ENCODE data around the gene SEZ6.
A peak's percentile ranks its signal among the peaks of the same experiment; 100 is the strongest.

SEZ6 gene

GRCh38 chr17:28960256-28961061 lies 45.4 kb downstream of the SEZ6 start:
- Histone ChIP-seq H4K91ac (ENCODE audit: low read depth, low read length, poor library complexity) (no peak overlapping the region), H2AFZ (ENCODE audit: low read length) (no peak overlapping the region), H3K4me3 (ENCODE audit: low read length in 2 of 2) (no peak overlapping the region), H4K8ac (ENCODE audit: low read depth, low read length) (no peak overlapping the region), H3K9ac (ENCODE audit: low read depth, low read length, poor library complexity) (peak overlapping the region; percentile 39), H3K9me3 (replicated peaks in 1 of 2; ENCODE audit: control insufficient read depth in 2 of 2, insufficient read depth in 1 of 2, low read depth in 1 of 2, low read length in 2 of 2) (no peaks in the 10 kb centered on the region), H3K4me1 (ENCODE audit: control insufficient read depth in 2 of 2, insufficient read depth in 1 of 2, low read depth in 1 of 2, low read length in 2 of 2) (no peaks in the 10 kb centered on the region), H2BK5ac (ENCODE audit: low read length) (no peak overlapping the region), H3K14ac (ENCODE audit: low read length) (peak overlapping the region; percentile 2), H3K36me3 (replicated peaks in 1 of 2; ENCODE audit: control insufficient read depth in 2 of 2, insufficient read depth in 2 of 2, low read length in 2 of 2) (no peaks in the 10 kb centered on the region), H3K27ac (replicated peaks; ENCODE audit: low read length) (no peak overlapping the region), H3K4ac (ENCODE audit: low read length) (no peak overlapping the region), H2AK5ac (ENCODE audit: low read depth, low read length) (peak overlapping the region; percentile 20), H3K4me2 (ENCODE audit: insufficient read depth, low read length, poor library complexity, severe bottlenecking) (no peak overlapping the region), H3K23ac (ENCODE audit: low read depth, low read length, poor library complexity) (peak overlapping the region; percentile 6), H2BK12ac (ENCODE audit: low read length) (no peak overlapping the region), H3K18ac (ENCODE audit: low read length) (peak overlapping the region; percentile 5), H2BK15ac (ENCODE audit: low read length) (peak overlapping the region; percentile 63), H3K27me3 (ENCODE audit: control insufficient read depth in 3 of 3, insufficient read depth in 3 of 3, low read depth in 1 of 3, low read length in 3 of 3) (no peaks in the 10 kb centered on the region), H3K79me1 (ENCODE audit: low read depth, low read length) (no peaks in the 10 kb centered on the region), H2BK120ac (ENCODE audit: low read depth, low read length) (no peak overlapping the region)
- DNase-seq (ENCODE audit: low spot score) = no peak
- no CpG with 5 or more reads among the region's 18 CpGs for WGBS, 2 donors (ENCODE audit: extremely low coverage in 2 of 2, insufficient read length in 2 of 2, insufficient replicate concordance in 1 of 2)

DNA sequence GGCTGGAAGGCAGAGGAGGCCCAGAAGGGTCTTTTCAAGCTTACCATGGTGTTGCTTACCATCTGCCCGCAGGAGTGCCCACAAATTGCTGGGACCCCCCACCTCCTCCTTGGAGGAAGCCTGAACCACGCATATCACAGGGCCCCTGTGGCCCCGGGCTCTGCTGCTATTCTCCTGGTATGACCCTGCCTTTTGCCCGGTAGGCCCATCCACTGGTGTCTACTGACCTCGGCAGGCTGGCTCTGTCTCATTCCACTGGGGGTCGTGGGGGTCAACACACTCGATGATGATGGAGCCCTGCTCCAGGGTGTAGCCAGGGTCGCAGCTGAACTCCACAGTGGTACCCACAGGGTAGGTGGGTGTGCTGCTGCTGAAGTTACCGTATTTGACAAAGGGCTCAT lies 46.4 kb downstream of the SEZ6 start:
- H3K4ac ChIP-seq (ENCODE audit: low read length) = no peak overlapping the region
- H2AFZ ChIP-seq (ENCODE audit: low read length) = no peak overlapping the region
- H3K27ac ChIP-seq (replicated peaks; ENCODE audit: low read length) = no peak overlapping the region
- no peak overlapping the region for H4K8ac ChIP-seq (ENCODE audit: low read depth, low read length)
- no peaks in the 10 kb centered on the region for H3K27me3 ChIP-seq (ENCODE audit: control insufficient read depth in 3 of 3, insufficient read depth in 3 of 3, low read depth in 1 of 3, low read length in 3 of 3)
- DNase-seq (ENCODE audit: low spot score) = no peak
- H2BK5ac ChIP-seq (ENCODE audit: low read length) = peak overlapping the region; percentile 54
- no peak overlapping the region for H3K4me2 ChIP-seq (ENCODE audit: insufficient read depth, low read length, poor library complexity, severe bottlenecking)
- H2BK120ac ChIP-seq (ENCODE audit: low read depth, low read length) = no peak overlapping the region
- no peak overlapping the region for H3K14ac ChIP-seq (ENCODE audit: low read length)
- no peak overlapping the region for H2BK12ac ChIP-seq (ENCODE audit: low read length)
- no peaks in the 10 kb centered on the region for H3K9me3 ChIP-seq (replicated peaks in 1 of 2; ENCODE audit: control insufficient read depth in 2 of 2, insufficient read depth in 1 of 2, low read depth in 1 of 2, low read length in 2 of 2)
- no peaks in the 10 kb centered on the region for H3K4me1 ChIP-seq (ENCODE audit: control insufficient read depth in 2 of 2, insufficient read depth in 1 of 2, low read depth in 1 of 2, low read length in 2 of 2)
- H2AK5ac ChIP-seq (ENCODE audit: low read depth, low read length) = peak overlapping the region; percentile 61
- no peak overlapping the region for H3K23ac ChIP-seq (ENCODE audit: low read depth, low read length, poor library complexity)
- H3K18ac ChIP-seq (ENCODE audit: low read length) = no peak overlapping the region
- no peak overlapping the region for H3K4me3 ChIP-seq (ENCODE audit: low read length in 2 of 2)
- no peaks in the 10 kb centered on the region for H3K36me3 ChIP-seq (replicated peaks in 1 of 2; ENCODE audit: control insufficient read depth in 2 of 2, insufficient read depth in 2 of 2, low read length in 2 of 2)
- no peak overlapping the region for H4K91ac ChIP-seq (ENCODE audit: low read depth, low read length, poor library complexity)
- WGBS, 2 donors (ENCODE audit: extremely low coverage in 2 of 2, insufficient read length in 2 of 2, insufficient replicate concordance in 1 of 2) = no CpG with 5 or more reads among the region's 9 CpGs
- H2BK15ac ChIP-seq (ENCODE audit: low read length) = peak overlapping the region; percentile 10
- H3K79me1 ChIP-seq (ENCODE audit: low read depth, low read length) = no peaks in the 10 kb centered on the region
- no peak overlapping the region for H3K9ac ChIP-seq (ENCODE audit: low read depth, low read length, poor library complexity)

- Histone ChIP-seq H2BK12ac (ENCODE audit: low read length) (no peak overlapping the region), H4K91ac (ENCODE audit: low read depth, low read length, poor library complexity) (no peak overlapping the region), H3K4me3 (ENCODE audit: low read length in 2 of 2) (no peak overlapping the region), H3K9ac (ENCODE audit: low read depth, low read length, poor library complexity) (no peak overlapping the region), H2BK15ac (ENCODE audit: low read length) (peak overlapping the region; percentile 10), H3K4me1 (ENCODE audit: control insufficient read depth in 2 of 2, insufficient read depth in 1 of 2, low read depth in 1 of 2, low read length in 2 of 2) (no peaks in the 10 kb centered on the region), H3K36me3 (replicated peaks in 1 of 2; ENCODE audit: control insufficient read depth in 2 of 2, insufficient read depth in 2 of 2, low read length in 2 of 2) (no peaks in the 10 kb centered on the region), H2AFZ (ENCODE audit: low read length) (no peak overlapping the region), H3K9me3 (replicated peaks in 1 of 2; ENCODE audit: control insufficient read depth in 2 of 2, insufficient read depth in 1 of 2, low read depth in 1 of 2, low read length in 2 of 2) (no peaks in the 10 kb centered on the region), H3K14ac (ENCODE audit: low read length) (no peak overlapping the region), H2BK120ac (ENCODE audit: low read depth, low read length) (no peak overlapping the region), H3K18ac (ENCODE audit: low read length) (no peak overlapping the region), H3K27me3 (ENCODE audit: control insufficient read depth in 3 of 3, insufficient read depth in 3 of 3, low read depth in 1 of 3, low read length in 3 of 3) (no peaks in the 10 kb centered on the region), H3K4ac (ENCODE audit: low read length) (no peak overlapping the region), H3K79me1 (ENCODE audit: low read depth, low read length) (no peaks in the 10 kb centered on the region), H3K23ac (ENCODE audit: low read depth, low read length, poor library complexity) (no peak overlapping the region), H3K4me2 (ENCODE audit: insufficient read depth, low read length, poor library complexity, severe bottlenecking) (no peak overlapping the region), H2BK5ac (ENCODE audit: low read length) (peak overlapping the region; percentile 54), H2AK5ac (ENCODE audit: low read depth, low read length) (peak overlapping the region; percentile 61), H4K8ac (ENCODE audit: low read depth, low read length) (no peak overlapping the region), H3K27ac (replicated peaks; ENCODE audit: low read length) (no peak overlapping the region)
- no CpG with 5 or more reads among the region's 18 CpGs for WGBS, 2 donors (ENCODE audit: extremely low coverage in 2 of 2, insufficient read length in 2 of 2, insufficient replicate concordance in 1 of 2)
- DNase-seq (ENCODE audit: low spot score) = no peak
Measured at GRCh38 chr17:28958820-28959455, 46.9 kb downstream of the SEZ6 start.

DNA sequence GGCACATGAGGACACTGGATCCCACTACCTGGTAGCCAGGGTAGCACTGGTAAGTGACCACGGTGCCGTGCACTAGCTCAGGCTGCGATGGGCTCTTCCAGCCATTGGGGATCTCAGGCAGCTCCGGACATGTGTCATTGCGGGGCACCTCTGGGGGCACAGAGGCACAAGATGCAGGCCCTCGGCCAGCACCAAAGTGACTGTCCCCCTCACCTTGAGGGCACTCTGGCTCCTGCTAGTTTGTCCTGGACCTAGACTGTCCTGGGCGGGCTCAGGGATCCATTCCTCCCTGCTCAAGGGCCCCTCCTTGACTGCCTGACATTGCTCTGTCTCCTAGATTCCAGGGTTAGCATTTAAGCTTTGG lies 47.9 kb downstream of the SEZ6 start:
- Histone ChIP-seq H3K79me1 (ENCODE audit: low read depth, low read length) (no peaks in the 10 kb centered on the region), H3K9ac (ENCODE audit: low read depth, low read length, poor library complexity) (peak overlapping the region; percentile 80), H3K23ac (ENCODE audit: low read depth, low read length, poor library complexity) (peak overlapping the region; percentile 14), H4K8ac (ENCODE audit: low read depth, low read length) (no peak overlapping the region), H3K4me1 (ENCODE audit: control insufficient read depth in 2 of 2, insufficient read depth in 1 of 2, low read depth in 1 of 2, low read length in 2 of 2) (no peaks in the 10 kb centered on the region), H2BK12ac (ENCODE audit: low read length) (no peak overlapping the region), H3K36me3 (replicated peaks in 1 of 2; ENCODE audit: control insufficient read depth in 2 of 2, insufficient read depth in 2 of 2, low read length in 2 of 2) (no peaks in the 10 kb centered on the region), H2BK15ac (ENCODE audit: low read length) (no peak overlapping the region), H3K9me3 (replicated peaks in 1 of 2; ENCODE audit: control insufficient read depth in 2 of 2, insufficient read depth in 1 of 2, low read depth in 1 of 2, low read length in 2 of 2) (no peaks in the 10 kb centered on the region), H2BK5ac (ENCODE audit: low read length) (no peak overlapping the region), H3K27ac (replicated peaks; ENCODE audit: low read length) (no peak overlapping the region), H2AK5ac (ENCODE audit: low read depth, low read length) (no peak overlapping the region), H4K91ac (ENCODE audit: low read depth, low read length, poor library complexity) (no peak overlapping the region), H3K4me3 (ENCODE audit: low read length in 2 of 2) (no peak overlapping the region), H3K4me2 (ENCODE audit: insufficient read depth, low read length, poor library complexity, severe bottlenecking) (no peak overlapping the region), H3K4ac (ENCODE audit: low read length) (no peak overlapping the region), H2AFZ (ENCODE audit: low read length) (no peak overlapping the region), H3K18ac (ENCODE audit: low read length) (no peak overlapping the region), H3K14ac (ENCODE audit: low read length) (no peak overlapping the region), H3K27me3 (ENCODE audit: control insufficient read depth in 3 of 3, insufficient read depth in 3 of 3, low read depth in 1 of 3, low read length in 3 of 3) (no peaks in the 10 kb centered on the region), H2BK120ac (ENCODE audit: low read depth, low read length) (no peak overlapping the region)
- DNase-seq (ENCODE audit: low spot score) = no peak
- WGBS, 2 donors (ENCODE audit: extremely low coverage in 2 of 2, insufficient read length in 2 of 2, insufficient replicate concordance in 1 of 2) = no CpG with 5 or more reads among the region's 7 CpGs

Measured in neuronal stem cell (in vitro differentiated cells).